Endodermal cell (in vitro differentiated cells): ENCODE data around the gene TBX3. TPM values are rescaled to one million over a fixed set of nuclear protein-coding genes. Genes with fewer than 3 reads are reported as not detected.

ENCODE experiments used
- DNase-seq: peaks from one replicate; pipeline ENCODE4 v3.0.0-alpha.2; 2017
- H3K27ac ChIP-seq: 2 replicates; pipeline ENCODE4 v1.5.1; 2013; ENCODE audit warnings: mild to moderate bottlenecking, low read depth, low read length, moderate library complexity
- H3K27me3 ChIP-seq: 2 replicates; pipeline ENCODE4 v1.6.1; 2013; ENCODE audit warnings: mild to moderate bottlenecking, low read length, moderate library complexity; ENCODE audit not compliant: insufficient read depth, control insufficient read depth, poor library complexity, severe bottlenecking
- H3K36me3 ChIP-seq: 2 replicates; pipeline ENCODE4 v1.7.0; 2013; ENCODE audit warnings: mild to moderate bottlenecking, low read length, moderate library complexity; ENCODE audit not compliant: control insufficient read depth, insufficient read depth
- H3K4me1 ChIP-seq: one replicate; pipeline ENCODE4 v1.7.0; 2013; ENCODE audit warnings: low read length; ENCODE audit not compliant: control insufficient read depth, insufficient read depth
- H3K4me3 ChIP-seq: 2 replicates; pipeline ENCODE4 v1.5.1; 2013; ENCODE audit warnings: mild to moderate bottlenecking, low read length, moderate library complexity
- H3K9ac ChIP-seq: 2 replicates; pipeline ENCODE4 v1.6.1; 2013; ENCODE audit warnings: mild to moderate bottlenecking, low read length, moderate library complexity; ENCODE audit not compliant: poor library complexity, severe bottlenecking; ENCODE audit errors: extremely low read depth
- H3K9me3 ChIP-seq: 2 replicates; pipeline ENCODE4 v1.6.1; 2013; ENCODE audit warnings: mild to moderate bottlenecking, low read length, moderate library complexity; ENCODE audit not compliant: control insufficient read depth
- H3K27ac Mint-ChIP-seq: 2 replicates; pipeline ENCODE4 v1.8.0; 2020; ENCODE audit warnings: mixed read lengths
- H3K27me3 Mint-ChIP-seq: 2 replicates; pipeline ENCODE4 v1.8.0; 2021; ENCODE audit warnings: mild to moderate bottlenecking, mixed read lengths; ENCODE audit not compliant: insufficient read depth
- H3K36me3 Mint-ChIP-seq: 2 replicates; pipeline ENCODE4 v1.8.0; 2020; ENCODE audit warnings: low read depth, mixed read lengths
- H3K4me1 Mint-ChIP-seq: 2 replicates; pipeline ENCODE4 v1.8.0; 2020; ENCODE audit warnings: mixed read lengths
- H3K4me3 Mint-ChIP-seq: 2 replicates; pipeline ENCODE4 v1.8.0; 2020; ENCODE audit warnings: mild to moderate bottlenecking, moderate library complexity, mixed read lengths
- H3K9me3 Mint-ChIP-seq: 2 replicates; pipeline ENCODE4 v1.8.0; 2020; ENCODE audit warnings: mild to moderate bottlenecking, mixed read lengths
- WGBS, 2 experiments: methylation state at CpG; one replicate each; pipeline versions ENCODE4 v1.1.5 to v1.1.7; 2013; ENCODE audit warnings: missing lambda C conversion rate in 2 of 2, mixed read lengths in 1 of 2; ENCODE audit not compliant: insufficient coverage in 1 of 2, insufficient read length in 1 of 2; 5-methylcytosine and 5-hydroxymethylcytosine counted together
- total RNA-seq, 2 donors: library from RNA; stranded (reverse); fragmentation: NEBNext Ultra II Directional in 1 of 2; extraction: Animal tissue kit (Norgen Biotek cat#: 25700) in 1 of 2; gene quantifications; 2 replicates in 1 of 2; 3 replicates in 1 of 2; pipeline ENCODE4 v1.2.1, GENCODE V29; 2021
- TF ChIP-seq, protein P1 (sequence below): fragments of 200-600 bp; sonication (generic); conservative IDR thresholded peaks from 2 replicates; pipeline ENCODE4 v1.5.0; 2021; ENCODE audit warnings: antibody characterized with exemption, mild to moderate bottlenecking

Gene TBX3
- total RNA-seq, 2 donors from 2014 or later = 80.8 to 88.1 TPM

DNA sequence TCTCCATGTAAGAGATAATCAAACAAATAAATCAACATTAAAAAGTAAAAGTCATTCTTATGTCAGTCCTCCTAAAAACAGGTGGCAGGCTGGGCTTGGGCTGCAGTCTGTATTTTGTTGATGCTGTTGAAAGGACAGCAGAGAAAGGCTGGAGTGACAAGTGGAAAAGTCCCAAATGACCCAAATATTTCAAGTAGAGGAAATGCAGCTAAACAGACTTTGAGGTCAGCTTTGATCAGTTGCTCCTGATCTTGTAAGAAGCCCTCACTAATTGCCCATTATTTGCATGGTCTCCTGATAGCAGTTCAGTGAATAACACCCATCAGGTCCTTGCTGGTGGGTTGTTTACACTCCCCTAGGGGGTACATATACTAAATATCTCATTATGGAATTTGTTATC is 24.9 kb downstream of the TBX3 start:
- H3K9me3 Mint-ChIP-seq = no peaks in the 10 kb centered on the region
- Histone ChIP-seq H3K27ac (no peak overlapping the region), H3K4me1 (peaks cover 15% of the 10 kb centered on the region), H3K9me3 (no peaks in the 10 kb centered on the region), H3K27me3 (peaks cover 14% of the 10 kb centered on the region), H3K4me3 (no peak overlapping the region), H3K36me3 (no peaks in the 10 kb centered on the region), H3K9ac (no peak overlapping the region)
- H3K4me1 Mint-ChIP-seq = peaks cover 65% of the 10 kb centered on the region
- H3K36me3 Mint-ChIP-seq = no peaks in the 10 kb centered on the region
- peaks cover 19% of the 10 kb centered on the region for H3K27me3 Mint-ChIP-seq
- no peak overlapping the region for H3K27ac Mint-ChIP-seq
- DNase-seq = peak; percentile 51
- TF ChIP-seq, protein P1, sequence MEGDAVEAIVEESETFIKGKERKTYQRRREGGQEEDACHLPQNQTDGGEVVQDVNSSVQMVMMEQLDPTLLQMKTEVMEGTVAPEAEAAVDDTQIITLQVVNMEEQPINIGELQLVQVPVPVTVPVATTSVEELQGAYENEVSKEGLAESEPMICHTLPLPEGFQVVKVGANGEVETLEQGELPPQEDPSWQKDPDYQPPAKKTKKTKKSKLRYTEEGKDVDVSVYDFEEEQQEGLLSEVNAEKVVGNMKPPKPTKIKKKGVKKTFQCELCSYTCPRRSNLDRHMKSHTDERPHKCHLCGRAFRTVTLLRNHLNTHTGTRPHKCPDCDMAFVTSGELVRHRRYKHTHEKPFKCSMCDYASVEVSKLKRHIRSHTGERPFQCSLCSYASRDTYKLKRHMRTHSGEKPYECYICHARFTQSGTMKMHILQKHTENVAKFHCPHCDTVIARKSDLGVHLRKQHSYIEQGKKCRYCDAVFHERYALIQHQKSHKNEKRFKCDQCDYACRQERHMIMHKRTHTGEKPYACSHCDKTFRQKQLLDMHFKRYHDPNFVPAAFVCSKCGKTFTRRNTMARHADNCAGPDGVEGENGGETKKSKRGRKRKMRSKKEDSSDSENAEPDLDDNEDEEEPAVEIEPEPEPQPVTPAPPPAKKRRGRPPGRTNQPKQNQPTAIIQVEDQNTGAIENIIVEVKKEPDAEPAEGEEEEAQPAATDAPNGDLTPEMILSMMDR = no peak
- no peak overlapping the region for H3K4me3 Mint-ChIP-seq

DNA sequence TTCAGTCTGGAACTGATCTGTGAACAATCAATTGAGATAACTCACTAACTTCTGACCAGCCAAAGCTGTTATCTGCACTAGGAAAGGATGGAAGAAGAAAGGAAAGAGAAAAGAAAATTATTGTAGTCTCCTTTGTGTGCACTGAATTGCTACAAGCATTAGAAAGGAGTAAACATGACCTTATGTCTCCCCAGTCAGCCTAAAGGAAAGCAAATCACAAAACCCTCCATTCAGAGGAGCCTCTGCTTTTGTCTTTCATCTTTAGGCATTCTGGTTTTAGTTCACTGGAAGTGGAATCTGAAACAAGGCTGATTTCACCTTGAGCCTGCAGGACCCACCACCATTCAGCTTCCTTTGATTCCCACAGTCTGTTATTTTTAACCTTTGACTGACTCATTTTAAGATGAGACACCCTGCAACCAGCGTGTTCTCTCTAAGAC is 26.0 kb downstream of the TBX3 start:
- no peaks in the 10 kb centered on the region for H3K36me3 ChIP-seq
- H3K4me1 ChIP-seq = peaks cover 13% of the 10 kb centered on the region
- H3K4me3 ChIP-seq = no peak overlapping the region
- H3K36me3 Mint-ChIP-seq = peaks cover 3% of the 10 kb centered on the region
- no peak overlapping the region for H3K27ac Mint-ChIP-seq
- TF ChIP-seq, protein P1 = no peak
- H3K27me3 ChIP-seq = peaks cover 4% of the 10 kb centered on the region
- peaks cover 9% of the 10 kb centered on the region for H3K27me3 Mint-ChIP-seq
- H3K4me1 Mint-ChIP-seq = peaks cover 56% of the 10 kb centered on the region
- H3K9me3 ChIP-seq = no peaks in the 10 kb centered on the region
- no peaks in the 10 kb centered on the region for H3K9me3 Mint-ChIP-seq
- 19% methylated on average over 1 of the region's 1 CpG; no CpG with 5 or more reads in 1 of the 2 experiments for WGBS, 2 experiments
- H3K9ac ChIP-seq = no peak overlapping the region
- no peak overlapping the region for H3K27ac ChIP-seq
- DNase-seq = peak; percentile 51
- no peak overlapping the region for H3K4me3 Mint-ChIP-seq

DNA sequence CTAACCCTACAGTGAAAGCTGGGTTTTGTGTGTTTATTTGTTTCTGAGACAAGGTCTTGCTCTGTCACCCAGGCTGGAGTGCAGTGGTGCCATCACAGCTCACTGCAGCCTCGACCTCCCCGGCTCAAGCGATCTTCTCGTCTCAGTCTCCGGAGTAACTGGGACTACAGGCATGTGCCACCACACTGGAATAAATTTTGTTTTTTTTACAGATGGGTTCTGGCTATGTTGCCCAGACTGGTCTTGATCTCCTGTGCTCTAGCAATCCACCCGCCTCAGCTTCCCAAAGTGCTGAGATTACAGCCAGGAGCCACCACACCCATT is 26.4 kb downstream of the TBX3 start:
- Histone ChIP-seq H3K9ac (no peak overlapping the region), H3K9me3 (no peaks in the 10 kb centered on the region), H3K4me3 (peak overlapping the region; percentile 9), H3K27ac (no peak overlapping the region), H3K4me1 (peaks cover 13% of the 10 kb centered on the region), H3K27me3 (no peaks in the 10 kb centered on the region), H3K36me3 (no peaks in the 10 kb centered on the region)
- Mint-ChIP-seq H3K9me3 (no peaks in the 10 kb centered on the region), H3K36me3 (peaks cover 3% of the 10 kb centered on the region), H3K4me1 (peaks cover 52% of the 10 kb centered on the region), H3K4me3 (no peak overlapping the region), H3K27ac (peak overlapping the region; percentile 96), H3K27me3 (peaks cover 5% of the 10 kb centered on the region)
- WGBS, 2 experiments = 70 to 74% methylated on average over 5 to 6 of the region's 6 CpGs
- peak; percentile 53 for DNase-seq
- TF ChIP-seq, protein P1 = no peak
